ENCODE results near the gene CEP57L1.

DNA sequence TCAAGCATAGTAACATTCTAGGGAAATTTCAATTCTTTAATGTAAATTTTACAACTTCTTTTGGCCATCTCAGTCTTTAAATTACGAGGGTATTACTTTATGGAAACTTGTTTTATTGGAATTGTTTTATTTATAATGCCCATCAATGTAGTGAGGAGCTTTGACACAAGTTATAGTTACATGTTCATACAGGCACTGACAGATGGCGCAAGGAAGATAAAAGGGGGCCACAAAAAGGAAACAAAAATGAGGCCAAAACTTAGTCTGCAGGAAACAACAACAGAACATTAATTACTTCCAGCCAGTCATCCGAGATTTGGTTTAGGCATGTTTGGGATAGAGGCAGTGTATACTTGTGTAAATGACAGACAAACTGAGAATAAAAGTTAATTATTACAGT, 18.9 kb upstream of the CEP57L1 start:
- TF ChIP-seq POLR2A (IDR thresholded peaks at IDR 0.05; ENCODE audit: low read length) (no peak), GATA1 (IDR thresholded peaks at IDR 0.05; ENCODE audit: low read depth, low read length) (no peak)
